Activated naive CD8-positive, alpha-beta T cell (primary cell): ENCODE results near the gene PLK3.

Source experiments
- H3K27ac Mint-ChIP-seq: one replicate; pipeline ENCODE4 v1.8.0; 2021; ENCODE audit warnings: mixed read lengths
- H3K27me3 Mint-ChIP-seq: one replicate; pipeline ENCODE4 v1.8.0; 2021; ENCODE audit warnings: mixed read lengths
- H3K36me3 Mint-ChIP-seq: one replicate; pipeline ENCODE4 v1.8.0; 2021; ENCODE audit warnings: mixed read lengths
- H3K4me1 Mint-ChIP-seq: one replicate; pipeline ENCODE4 v1.8.0; 2021; ENCODE audit warnings: low read depth, mixed read lengths
- H3K4me3 Mint-ChIP-seq: one replicate; pipeline ENCODE4 v1.8.0; 2021; ENCODE audit warnings: mild to moderate bottlenecking, mixed read lengths
- H3K9me3 Mint-ChIP-seq: one replicate; pipeline ENCODE4 v1.8.0; 2021; ENCODE audit warnings: low read depth, mixed read lengths

Gene PLK3

GRCh38 chr1:44847845-44848244, 47.7 kb downstream of the PLK3 start:
- Mint-ChIP-seq H3K27me3 (no peaks in the 10 kb centered on the region), H3K27ac (no peak overlapping the region), H3K4me1 (peaks cover 15% of the 10 kb centered on the region), H3K9me3 (no peaks in the 10 kb centered on the region), H3K36me3 (peaks cover 9% of the 10 kb centered on the region), H3K4me3 (no peak overlapping the region)

DNA sequence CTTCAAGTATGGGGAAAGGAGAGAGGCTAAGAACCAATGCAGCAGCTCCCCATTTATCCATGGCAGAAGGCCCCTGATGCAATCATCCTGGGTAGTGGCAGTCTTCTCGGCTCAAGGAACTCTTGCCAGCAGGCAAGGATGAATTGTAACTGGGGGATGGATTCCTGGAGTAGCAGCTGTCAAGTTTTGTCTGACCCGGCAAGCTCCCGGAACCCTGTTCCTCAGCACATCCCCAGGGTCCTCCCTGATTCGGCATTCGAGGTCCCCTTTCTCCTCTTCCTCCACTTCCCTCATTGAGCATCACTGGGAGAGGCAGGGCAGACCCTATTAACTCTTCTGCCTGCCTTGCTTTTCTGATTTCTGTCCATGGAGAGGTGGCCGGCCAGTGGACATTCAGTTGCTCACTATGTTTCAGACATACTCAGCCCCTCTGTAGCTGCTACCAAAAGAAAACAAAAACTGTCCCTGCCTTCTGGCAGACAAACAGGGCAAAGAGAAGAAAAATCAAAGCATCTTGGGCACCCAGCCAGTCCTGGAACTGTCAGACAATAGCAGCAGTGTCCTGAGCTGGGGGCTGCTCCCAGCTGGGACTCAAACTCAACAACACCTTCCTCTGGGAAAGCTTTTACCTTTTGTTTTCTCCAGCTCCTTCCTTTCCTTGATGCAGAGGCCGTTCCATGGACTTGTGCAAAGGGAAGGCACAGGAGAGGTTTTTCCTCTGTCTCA, 48.4 kb downstream of the PLK3 start:
- Mint-ChIP-seq H3K4me3 (no peak overlapping the region), H3K9me3 (no peaks in the 10 kb centered on the region), H3K27ac (no peak overlapping the region), H3K27me3 (no peaks in the 10 kb centered on the region), H3K4me1 (peaks cover 15% of the 10 kb centered on the region), H3K36me3 (peaks cover 10% of the 10 kb centered on the region)

- no peaks in the 10 kb centered on the region for H3K9me3 Mint-ChIP-seq
- H3K27ac Mint-ChIP-seq: no peak overlapping the region
- no peaks in the 10 kb centered on the region for H3K27me3 Mint-ChIP-seq
- peaks cover 13% of the 10 kb centered on the region for H3K4me1 Mint-ChIP-seq
- no peak overlapping the region for H3K4me3 Mint-ChIP-seq
- H3K36me3 Mint-ChIP-seq: peaks cover 13% of the 10 kb centered on the region
Observed at GRCh38 chr1:44849575-44850132, 49.5 kb downstream of the PLK3 start.

GRCh38 chr1:44851308-44851707, 51.1 kb downstream of the PLK3 start:
- no peaks in the 10 kb centered on the region for H3K9me3 Mint-ChIP-seq
- H3K4me1 Mint-ChIP-seq: peaks cover 13% of the 10 kb centered on the region
- no peak overlapping the region for H3K27ac Mint-ChIP-seq
- no peaks in the 10 kb centered on the region for H3K27me3 Mint-ChIP-seq
- peaks cover 21% of the 10 kb centered on the region for H3K36me3 Mint-ChIP-seq
- no peak overlapping the region for H3K4me3 Mint-ChIP-seq

GRCh38 chr1:44853201-44853600, 53.0 kb downstream of the PLK3 start:
- Mint-ChIP-seq H3K27ac (no peak overlapping the region), H3K4me3 (no peak overlapping the region), H3K36me3 (peaks cover 25% of the 10 kb centered on the region), H3K9me3 (no peaks in the 10 kb centered on the region), H3K27me3 (no peaks in the 10 kb centered on the region), H3K4me1 (peaks cover 13% of the 10 kb centered on the region)

DNA sequence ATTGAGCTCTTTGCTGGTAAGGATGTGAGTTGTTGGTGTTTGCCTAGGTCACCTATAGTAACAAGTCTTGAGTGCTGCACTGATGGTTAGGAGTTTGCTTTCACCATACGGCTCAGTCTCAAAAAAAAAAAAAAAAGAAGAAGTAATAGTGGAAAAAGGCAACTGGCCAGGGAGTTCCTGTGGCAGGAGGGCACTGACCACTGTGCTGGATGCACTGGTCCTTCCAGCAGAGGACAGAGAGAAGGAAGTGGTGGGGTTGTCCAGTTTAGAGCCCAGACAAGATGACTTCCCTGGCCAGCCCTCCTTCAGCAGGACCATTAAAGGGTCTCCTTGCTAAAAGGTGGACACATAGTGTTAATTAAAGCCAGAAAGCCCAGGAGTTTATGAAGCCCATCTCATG, 54.8 kb downstream of the PLK3 start:
- H3K9me3 Mint-ChIP-seq: no peaks in the 10 kb centered on the region
- no peaks in the 10 kb centered on the region for H3K27me3 Mint-ChIP-seq
- H3K36me3 Mint-ChIP-seq: peaks cover 22% of the 10 kb centered on the region
- H3K4me1 Mint-ChIP-seq: peaks cover 4% of the 10 kb centered on the region
- no peak overlapping the region for H3K27ac Mint-ChIP-seq
- no peak overlapping the region for H3K4me3 Mint-ChIP-seq
